Measurements from ENCODE around the gene SMIM17. TPM values are rescaled to one million over a fixed set of nuclear protein-coding genes. Genes with fewer than 3 reads are reported as not detected.

SMIM17 gene
- total RNA-seq, 2 donors from 2014 or later, result 0.35 to 0.64 TPM

- Histone ChIP-seq H3K9me3 (ENCODE audit: control insufficient read depth, low read length) (peaks cover 64% of the 10 kb centered on the region), H3K9ac (ENCODE audit: extremely low read depth, low read length, poor library complexity, severe bottlenecking) (no peak overlapping the region), H3K27me3 (ENCODE audit: control insufficient read depth, insufficient read depth, low read length, poor library complexity, severe bottlenecking) (no peaks in the 10 kb centered on the region), H3K4me1 (ENCODE audit: control insufficient read depth, insufficient read depth, low read length) (no peaks in the 10 kb centered on the region), H3K4me3 (ENCODE audit: low read length) (no peak overlapping the region), H3K27ac (ENCODE audit: low read depth, low read length) (no peak overlapping the region), H3K36me3 (ENCODE audit: control insufficient read depth, insufficient read depth, low read length) (no peaks in the 10 kb centered on the region)
- no peaks in the 10 kb centered on the region for H3K27me3 Mint-ChIP-seq (ENCODE audit: insufficient read depth)
- peaks cover 73% of the 10 kb centered on the region for H3K9me3 Mint-ChIP-seq
- no peak overlapping the region for H3K4me3 Mint-ChIP-seq
- peaks cover 2% of the 10 kb centered on the region for H3K36me3 Mint-ChIP-seq (ENCODE audit: low read depth)
- no peaks in the 10 kb centered on the region for H3K4me1 Mint-ChIP-seq
- no peak overlapping the region for H3K27ac Mint-ChIP-seq
- WGBS, 2 experiments (ENCODE audit: insufficient coverage in 1 of 2, insufficient read length in 1 of 2), result 86 to 93% methylated on average over 6 to 9 of the region's 10 CpGs
- no peak for DNase-seq
- no peak for TF ChIP-seq CTCF (conservative IDR thresholded peaks at IDR 0.05)
These were observed 47.7 kb downstream of the SMIM17 start for GRCh38 chr19:56690670-56691069.

- DNase-seq, result no peak
- Mint-ChIP-seq H3K27ac (no peak overlapping the region), H3K9me3 (peaks cover 58% of the 10 kb centered on the region), H3K4me1 (no peaks in the 10 kb centered on the region), H3K27me3 (ENCODE audit: insufficient read depth) (no peaks in the 10 kb centered on the region), H3K36me3 (ENCODE audit: low read depth) (peaks cover 2% of the 10 kb centered on the region), H3K4me3 (no peak overlapping the region)
- no peaks in the 10 kb centered on the region for H3K36me3 ChIP-seq (ENCODE audit: control insufficient read depth, insufficient read depth, low read length)
- no peaks in the 10 kb centered on the region for H3K27me3 ChIP-seq (ENCODE audit: control insufficient read depth, insufficient read depth, low read length, poor library complexity, severe bottlenecking)
- TF ChIP-seq CTCF (conservative IDR thresholded peaks at IDR 0.05), result no peak
- H3K9ac ChIP-seq (ENCODE audit: extremely low read depth, low read length, poor library complexity, severe bottlenecking), result no peak overlapping the region
- no peak overlapping the region for H3K4me3 ChIP-seq (ENCODE audit: low read length)
- WGBS, 2 experiments (ENCODE audit: insufficient coverage in 1 of 2, insufficient read length in 1 of 2), result 40 to 56% methylated on average over 2 to 8 of the region's 8 CpGs
- no peaks in the 10 kb centered on the region for H3K4me1 ChIP-seq (ENCODE audit: control insufficient read depth, insufficient read depth, low read length)
- peaks cover 67% of the 10 kb centered on the region for H3K9me3 ChIP-seq (ENCODE audit: control insufficient read depth, low read length)
- H3K27ac ChIP-seq (ENCODE audit: low read depth, low read length), result no peak overlapping the region
These were observed 49.4 kb downstream of the SMIM17 start for GRCh38 chr19:56692206-56692895.

- Mint-ChIP-seq H3K4me1 (no peaks in the 10 kb centered on the region), H3K27me3 (ENCODE audit: insufficient read depth) (no peaks in the 10 kb centered on the region), H3K27ac (no peak overlapping the region), H3K4me3 (no peak overlapping the region), H3K36me3 (ENCODE audit: low read depth) (peaks cover 2% of the 10 kb centered on the region), H3K9me3 (peaks cover 75% of the 10 kb centered on the region)
- peak overlapping the region; percentile 35 for H3K4me3 ChIP-seq (ENCODE audit: low read length)
- H3K9me3 ChIP-seq (ENCODE audit: control insufficient read depth, low read length), result peaks cover 72% of the 10 kb centered on the region
- H3K27me3 ChIP-seq (ENCODE audit: control insufficient read depth, insufficient read depth, low read length, poor library complexity, severe bottlenecking), result no peaks in the 10 kb centered on the region
- no peaks in the 10 kb centered on the region for H3K4me1 ChIP-seq (ENCODE audit: control insufficient read depth, insufficient read depth, low read length)
- H3K27ac ChIP-seq (ENCODE audit: low read depth, low read length), result no peak overlapping the region
- no peaks in the 10 kb centered on the region for H3K36me3 ChIP-seq (ENCODE audit: control insufficient read depth, insufficient read depth, low read length)
- 69 to 83% methylated on average over 1 to 3 of the region's 3 CpGs for WGBS, 2 experiments (ENCODE audit: insufficient coverage in 1 of 2, insufficient read length in 1 of 2)
- no peak overlapping the region for H3K9ac ChIP-seq (ENCODE audit: extremely low read depth, low read length, poor library complexity, severe bottlenecking)
- no peak for DNase-seq
- TF ChIP-seq CTCF (conservative IDR thresholded peaks at IDR 0.05), result no peak
These were observed 56.6 kb downstream of the SMIM17 start for GRCh38 chr19:56699552-56699951.

Data from endodermal cell (in vitro differentiated cells).